ENCODE measurements around the gene CYP27B1.

CYP27B1 gene

DNA sequence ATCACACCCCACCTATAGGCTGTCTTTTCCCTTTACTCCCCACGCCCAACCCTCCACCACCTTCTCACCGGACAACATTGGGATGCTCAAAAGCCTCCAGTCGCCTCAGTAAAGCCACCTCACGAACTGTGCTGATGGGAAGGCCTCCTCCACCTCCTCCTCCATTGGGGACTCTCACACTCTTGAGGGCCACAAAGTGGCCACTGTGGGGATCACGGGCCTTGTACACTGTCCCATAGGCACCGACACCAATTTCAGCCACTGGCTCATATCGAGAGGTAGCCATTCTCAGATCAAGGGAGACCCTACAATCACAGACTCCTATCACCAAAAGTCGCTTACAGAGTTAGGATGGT, 15.5 kb downstream of the CYP27B1 start:
- Histone ChIP-seq H4K20me1 (ENCODE audit: insufficient read depth) (no peaks in the 10 kb centered on the region), H3K9ac (peak overlapping the region; percentile 90), H2AFZ (ENCODE audit: low read depth) (peak overlapping the region; percentile 35), H3K36me3 (ENCODE audit: insufficient read depth) (peaks cover 28% of the 10 kb centered on the region), H3K27ac (peak overlapping the region; percentile 64), H3K79me2 (ENCODE audit: insufficient read depth, low read depth) (peaks cover 41% of the 10 kb centered on the region), H3K4me2 (peak overlapping the region; percentile 88), H3K4me1 (ENCODE audit: low read depth, poor library complexity, severe bottlenecking) (peaks cover 38% of the 10 kb centered on the region), H3K27me3 (ENCODE audit: insufficient read depth, low read depth) (no peaks in the 10 kb centered on the region), H3K4me3 (IDR thresholded peaks at IDR 0.05; ENCODE audit: insufficient read depth, low read depth, low read length) (peak overlapping the region; percentile 71)
- TF ChIP-seq, protein P1, sequence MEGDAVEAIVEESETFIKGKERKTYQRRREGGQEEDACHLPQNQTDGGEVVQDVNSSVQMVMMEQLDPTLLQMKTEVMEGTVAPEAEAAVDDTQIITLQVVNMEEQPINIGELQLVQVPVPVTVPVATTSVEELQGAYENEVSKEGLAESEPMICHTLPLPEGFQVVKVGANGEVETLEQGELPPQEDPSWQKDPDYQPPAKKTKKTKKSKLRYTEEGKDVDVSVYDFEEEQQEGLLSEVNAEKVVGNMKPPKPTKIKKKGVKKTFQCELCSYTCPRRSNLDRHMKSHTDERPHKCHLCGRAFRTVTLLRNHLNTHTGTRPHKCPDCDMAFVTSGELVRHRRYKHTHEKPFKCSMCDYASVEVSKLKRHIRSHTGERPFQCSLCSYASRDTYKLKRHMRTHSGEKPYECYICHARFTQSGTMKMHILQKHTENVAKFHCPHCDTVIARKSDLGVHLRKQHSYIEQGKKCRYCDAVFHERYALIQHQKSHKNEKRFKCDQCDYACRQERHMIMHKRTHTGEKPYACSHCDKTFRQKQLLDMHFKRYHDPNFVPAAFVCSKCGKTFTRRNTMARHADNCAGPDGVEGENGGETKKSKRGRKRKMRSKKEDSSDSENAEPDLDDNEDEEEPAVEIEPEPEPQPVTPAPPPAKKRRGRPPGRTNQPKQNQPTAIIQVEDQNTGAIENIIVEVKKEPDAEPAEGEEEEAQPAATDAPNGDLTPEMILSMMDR (conservative IDR thresholded peaks at IDR 0.05; ENCODE audit: low read depth, low read length) = no peak

DNA sequence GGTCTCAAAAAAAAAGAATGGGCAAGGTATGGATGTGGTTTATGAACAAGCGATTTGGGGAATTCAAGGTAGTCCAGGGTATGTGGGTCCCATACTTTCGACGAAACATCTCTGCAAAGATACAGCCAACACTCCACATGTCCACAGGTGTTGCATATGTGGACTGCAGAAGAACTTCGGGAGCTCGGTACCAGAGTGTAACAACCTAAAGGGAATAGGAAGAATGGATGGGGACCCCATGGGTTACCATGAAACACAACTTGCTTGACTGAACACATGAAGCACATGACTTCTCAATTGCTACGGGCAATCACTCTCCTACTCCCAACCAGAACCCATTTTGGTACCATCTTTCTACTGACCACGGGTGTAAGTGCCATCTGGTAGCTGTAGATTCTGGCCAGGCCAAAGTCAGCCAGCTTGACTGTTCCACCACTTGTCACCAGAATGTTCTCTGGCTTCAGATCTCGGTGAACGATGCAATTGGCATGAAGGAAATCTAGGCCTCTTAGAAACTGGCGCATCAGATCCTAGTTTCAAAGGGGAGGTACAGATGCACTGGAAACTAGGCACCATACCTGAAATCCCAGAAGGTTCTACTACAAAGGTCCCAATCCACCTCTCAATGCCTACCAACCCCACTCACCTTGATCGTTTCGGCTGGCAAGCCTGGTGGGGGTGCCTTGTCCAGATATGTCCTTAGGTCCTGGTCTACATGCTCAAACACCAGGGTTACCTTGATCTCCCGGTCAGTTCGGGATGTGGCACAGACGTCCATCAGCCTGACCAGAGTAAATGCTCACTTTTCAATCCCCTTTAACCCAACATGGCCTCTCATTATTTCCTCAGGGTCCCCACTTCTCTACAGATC, 16.1 kb downstream of the CYP27B1 start:
- no peaks in the 10 kb centered on the region for H4K20me1 ChIP-seq (ENCODE audit: insufficient read depth)
- TF ChIP-seq, protein P1 (conservative IDR thresholded peaks at IDR 0.05; ENCODE audit: low read depth, low read length) = no peak
- H3K27me3 ChIP-seq (ENCODE audit: insufficient read depth, low read depth) = no peaks in the 10 kb centered on the region
- H2AFZ ChIP-seq (ENCODE audit: low read depth) = no peak overlapping the region
- H3K79me2 ChIP-seq (ENCODE audit: insufficient read depth, low read depth) = peaks cover 41% of the 10 kb centered on the region
- H3K27ac ChIP-seq = peak overlapping the region; percentile 64
- peaks cover 33% of the 10 kb centered on the region for H3K4me1 ChIP-seq (ENCODE audit: low read depth, poor library complexity, severe bottlenecking)
- peak overlapping the region; percentile 90 for H3K9ac ChIP-seq
- H3K4me3 ChIP-seq (IDR thresholded peaks at IDR 0.05; ENCODE audit: insufficient read depth, low read depth, low read length) = peak overlapping the region; percentile 71
- peak overlapping the region; percentile 88 for H3K4me2 ChIP-seq
- peaks cover 28% of the 10 kb centered on the region for H3K36me3 ChIP-seq (ENCODE audit: insufficient read depth)

DNA sequence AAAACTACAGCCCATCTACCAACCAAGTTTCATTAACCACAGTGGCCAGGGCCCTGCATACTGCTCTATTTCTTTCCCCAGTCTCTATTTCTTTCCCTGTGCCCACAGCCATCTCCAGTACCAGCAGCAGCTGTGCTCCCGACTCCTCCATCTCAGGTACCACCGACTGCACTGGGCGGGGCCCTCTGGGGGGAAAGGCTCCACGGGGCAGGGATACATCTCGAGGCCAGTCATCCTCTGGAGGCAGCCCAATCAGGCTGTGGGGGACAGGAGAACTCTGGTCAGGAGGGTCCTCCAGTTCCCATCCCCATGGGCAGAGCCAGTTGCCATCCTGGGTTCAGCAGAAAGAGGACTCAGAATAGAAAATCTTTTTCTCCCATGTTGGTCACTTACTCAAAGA, 17.8 kb downstream of the CYP27B1 start:
- Histone ChIP-seq H3K27me3 (ENCODE audit: insufficient read depth, low read depth) (no peaks in the 10 kb centered on the region), H3K36me3 (ENCODE audit: insufficient read depth) (peaks cover 28% of the 10 kb centered on the region), H3K4me2 (no peak overlapping the region), H2AFZ (ENCODE audit: low read depth) (no peak overlapping the region), H3K4me1 (ENCODE audit: low read depth, poor library complexity, severe bottlenecking) (peaks cover 33% of the 10 kb centered on the region), H3K79me2 (ENCODE audit: insufficient read depth, low read depth) (peaks cover 41% of the 10 kb centered on the region), H3K9ac (no peak overlapping the region), H3K27ac (no peak overlapping the region), H3K4me3 (IDR thresholded peaks at IDR 0.05; ENCODE audit: insufficient read depth, low read depth, low read length) (no peak overlapping the region), H4K20me1 (ENCODE audit: insufficient read depth) (no peaks in the 10 kb centered on the region)
- TF ChIP-seq, protein P1 (conservative IDR thresholded peaks at IDR 0.05; ENCODE audit: low read depth, low read length) = no peak

DNA sequence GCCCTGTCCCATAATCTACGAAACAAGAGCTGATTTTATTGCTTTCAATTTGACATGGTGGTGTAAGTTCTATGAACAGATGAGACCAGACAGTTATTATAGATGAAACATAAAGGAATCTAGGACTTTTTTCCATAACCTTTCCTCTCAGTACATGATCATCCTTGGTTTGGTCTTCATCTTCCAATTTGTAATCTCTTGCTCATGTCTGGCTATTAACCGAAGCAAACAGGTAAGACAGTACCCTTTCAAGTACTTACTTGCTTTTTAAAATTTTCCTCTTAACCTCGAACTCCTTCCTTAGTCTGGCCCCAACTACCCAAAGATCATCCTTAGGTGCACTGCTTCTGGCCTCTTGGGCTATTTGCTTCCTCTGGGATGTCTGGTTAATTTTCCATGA, 20.9 kb downstream of the CYP27B1 start:
- TF ChIP-seq, protein P1 (conservative IDR thresholded peaks at IDR 0.05; ENCODE audit: low read depth, low read length) = no peak
- Histone ChIP-seq H4K20me1 (ENCODE audit: insufficient read depth) (no peaks in the 10 kb centered on the region), H3K79me2 (ENCODE audit: insufficient read depth, low read depth) (peaks cover 25% of the 10 kb centered on the region), H3K4me1 (ENCODE audit: low read depth, poor library complexity, severe bottlenecking) (peaks cover 38% of the 10 kb centered on the region), H3K4me2 (peak overlapping the region; percentile 71), H3K9ac (no peak overlapping the region), H3K27ac (no peak overlapping the region; the same call in 1 of the 2 replicates), H3K36me3 (ENCODE audit: insufficient read depth) (peaks cover 28% of the 10 kb centered on the region), H2AFZ (ENCODE audit: low read depth) (no peak overlapping the region), H3K27me3 (ENCODE audit: insufficient read depth, low read depth) (no peaks in the 10 kb centered on the region), H3K4me3 (IDR thresholded peaks at IDR 0.05; ENCODE audit: insufficient read depth, low read depth, low read length) (no peak overlapping the region)
